H9 (cell line): ENCODE results near the gene NAALADL1. TPM values are rescaled to one million over a fixed set of nuclear protein-coding genes. Genes with fewer than 3 reads are reported as not detected.

ENCODE experiments used
- DNase-seq: peaks from one replicate; pipeline ENCODE4 v3.0.0-alpha.2; 2017
- H2AFZ ChIP-seq: one replicate; pipeline ENCODE4 v1.6.1; 2013; ENCODE audit warnings: mild to moderate bottlenecking, low read length, control low read depth, moderate library complexity
- H2AK5ac ChIP-seq: 2 replicates; pipeline ENCODE4 v1.6.1; 2013; ENCODE audit warnings: low read length, control low read depth, mixed read lengths; ENCODE audit not compliant: insufficient read length
- H2BK120ac ChIP-seq: one replicate; pipeline ENCODE4 v1.6.1; 2013; ENCODE audit warnings: low read depth, mild to moderate bottlenecking, low read length, control low read depth, inconsistent platforms; ENCODE audit not compliant: poor library complexity, severe bottlenecking
- H2BK12ac ChIP-seq: 2 replicates; pipeline ENCODE4 v1.6.1; 2013; ENCODE audit warnings: low read length, control low read depth, mixed read lengths, low read depth; ENCODE audit not compliant: insufficient read length
- H2BK15ac ChIP-seq: 2 replicates; pipeline ENCODE4 v1.6.1; 2013; ENCODE audit warnings: low read depth, low read length, control low read depth
- H2BK20ac ChIP-seq: one replicate; pipeline ENCODE4 v1.6.1; 2013; ENCODE audit warnings: low read depth, mild to moderate bottlenecking, low read length, control low read depth, inconsistent platforms; ENCODE audit not compliant: poor library complexity, severe bottlenecking
- H2BK5ac ChIP-seq: 2 replicates; pipeline ENCODE4 v1.6.1; 2013; ENCODE audit warnings: low read length, control low read depth, mixed read lengths; ENCODE audit not compliant: insufficient read length
- H3K14ac ChIP-seq: 2 replicates; pipeline ENCODE4 v1.6.1; 2013; ENCODE audit warnings: low read length, control low read depth; ENCODE audit not compliant: insufficient read depth
- H3K18ac ChIP-seq: 2 replicates; pipeline ENCODE4 v1.6.1; 2013; ENCODE audit warnings: low read depth, mild to moderate bottlenecking, mixed read lengths, low read length, control low read depth; ENCODE audit not compliant: insufficient read length
- H3K23ac ChIP-seq: 2 replicates; pipeline ENCODE4 v1.6.1; 2013; ENCODE audit warnings: low read length, control low read depth, mixed read lengths, low read depth; ENCODE audit not compliant: insufficient read length
- H3K23me2 ChIP-seq: 2 replicates; pipeline ENCODE4 v1.6.1; 2013; ENCODE audit warnings: low read depth, mild to moderate bottlenecking, mixed read lengths, low read length, control low read depth; ENCODE audit not compliant: insufficient read length, poor library complexity, severe bottlenecking
- H3K27ac ChIP-seq: 2 replicates; pipeline ENCODE4 v1.5.1; 2013; ENCODE audit warnings: low read length, control low read depth, mixed read lengths, low read depth; ENCODE audit not compliant: insufficient read length
- H3K27me3 ChIP-seq: 2 replicates; pipeline ENCODE4 v1.6.1; 2013; ENCODE audit warnings: low read length, control low read depth, inconsistent platforms; ENCODE audit not compliant: insufficient read depth
- H3K4ac ChIP-seq: 2 replicates; pipeline ENCODE4 v1.6.1; 2013; ENCODE audit warnings: low read depth, mild to moderate bottlenecking, control low read depth, inconsistent platforms, low read length, moderate library complexity
- H3K4me1 ChIP-seq: 2 replicates; pipeline ENCODE4 v1.6.1; 2013; ENCODE audit warnings: low read length, control low read depth, inconsistent platforms; ENCODE audit not compliant: insufficient read depth
- H3K4me2 ChIP-seq: 2 replicates; pipeline ENCODE4 v1.6.1; 2013; ENCODE audit warnings: low read length, control low read depth, mixed read lengths; ENCODE audit not compliant: insufficient read length, insufficient read depth
- H3K56ac ChIP-seq: 2 replicates; pipeline ENCODE4 v1.6.1; 2013; ENCODE audit warnings: low read depth, mild to moderate bottlenecking, mixed read lengths, low read length, control low read depth; ENCODE audit not compliant: insufficient read length
- H3K79me1 ChIP-seq: 2 replicates; pipeline ENCODE4 v1.6.1; 2013; ENCODE audit warnings: low read depth, mild to moderate bottlenecking, moderate library complexity, low read length, control low read depth, inconsistent platforms; ENCODE audit not compliant: insufficient read depth, poor library complexity, severe bottlenecking
- H3K79me2 ChIP-seq: 2 replicates; pipeline ENCODE4 v1.6.1; 2013; ENCODE audit warnings: low read length, control low read depth, inconsistent platforms; ENCODE audit not compliant: insufficient read depth
- H3K9ac ChIP-seq: 2 replicates; pipeline ENCODE4 v1.6.1; 2013; ENCODE audit warnings: low read length, control low read depth, mixed read lengths; ENCODE audit not compliant: insufficient read length; ENCODE audit errors: extremely low read depth
- H3K9me3 ChIP-seq: one replicate; pipeline ENCODE4 v1.6.1; 2013; ENCODE audit warnings: low read depth, low read length, inconsistent platforms; ENCODE audit not compliant: control insufficient read depth
- H3T11ph ChIP-seq: one replicate; pipeline ENCODE4 v1.6.1; 2013; ENCODE audit warnings: mild to moderate bottlenecking, low read length, control low read depth, inconsistent platforms
- H4K20me1 ChIP-seq: one replicate; pipeline ENCODE4 v1.6.1; 2013; ENCODE audit not compliant: control insufficient read depth, insufficient read length, insufficient read depth
- H4K5ac ChIP-seq: 2 replicates; pipeline ENCODE4 v1.6.1; 2013; ENCODE audit warnings: low read depth, mild to moderate bottlenecking, mixed read lengths, low read length, control low read depth; ENCODE audit not compliant: insufficient read length
- H4K8ac ChIP-seq: replicated peaks from 2 replicates; pipeline ENCODE4 v1.6.1; 2013; ENCODE audit warnings: low read length, control low read depth, mixed read lengths, low read depth; ENCODE audit not compliant: insufficient read length
- H4K91ac ChIP-seq: 2 replicates; pipeline ENCODE4 v1.6.1; 2013; ENCODE audit warnings: low read depth, mild to moderate bottlenecking, moderate library complexity, mixed read lengths, low read length, control low read depth; ENCODE audit not compliant: insufficient read length
- H3K27ac Mint-ChIP-seq, 3 experiments: 2 replicates in 2 of 3; 3 replicates in 1 of 3; pipeline ENCODE4 v1.8.0; 2020 to 2021; ENCODE audit warnings: mixed read lengths in 3 of 3, mild to moderate bottlenecking in 1 of 3, moderate library complexity in 1 of 3
- H3K27me3 Mint-ChIP-seq: 2 replicates; pipeline ENCODE4 v1.8.0; 2021; ENCODE audit warnings: low read depth, mild to moderate bottlenecking, moderate library complexity, mixed read lengths
- H3K36me3 Mint-ChIP-seq, 3 experiments: 2 replicates in 2 of 3; 3 replicates in 1 of 3; pipeline ENCODE4 v1.8.0; 2020 to 2021; ENCODE audit warnings: low read depth in 3 of 3, mixed read lengths in 3 of 3; ENCODE audit not compliant: insufficient read depth in 1 of 3
- H3K4me1 Mint-ChIP-seq, 2 experiments: 2 replicates each; pipeline ENCODE4 v1.8.0; 2020; ENCODE audit warnings: mixed read lengths in 2 of 2
- H3K4me3 Mint-ChIP-seq, 2 experiments: 2 replicates in 1 of 2; 3 replicates in 1 of 2; pipeline ENCODE4 v1.8.0; 2020 to 2021; ENCODE audit warnings: mild to moderate bottlenecking in 2 of 2, mixed read lengths in 2 of 2, moderate library complexity in 1 of 2
- H3K9me3 Mint-ChIP-seq, 2 experiments: 2 replicates in 1 of 2; 3 replicates in 1 of 2; pipeline ENCODE4 v1.8.0; 2020; ENCODE audit warnings: mild to moderate bottlenecking in 2 of 2, mixed read lengths in 2 of 2, moderate library complexity in 1 of 2
- CTCF ChIP-seq: fragments of 200-600 bp; sonication (generic); conservative IDR thresholded peaks from 3 replicates; pipeline ENCODE4 v1.8.0; 2021; ENCODE audit warnings: antibody characterized with exemption, mild to moderate bottlenecking
- WGBS: extraction: QIAGEN DNeasy Blood & Tissue Kit; methylation state at CpG from one replicate; pipeline ENCODE4 v1.1.7; 2013; ENCODE audit warnings: missing lambda C conversion rate, low lambda C conversion rate, mixed read lengths; ENCODE audit not compliant: insufficient read length; ENCODE audit errors: extremely low coverage; 5-methylcytosine and 5-hydroxymethylcytosine counted together
- total RNA-seq: library from RNA; stranded (reverse); gene quantifications from 2 replicates; pipeline ENCODE4 v1.2.1, GENCODE V29; 2021

The NAALADL1 gene
- total RNA-seq, 1 experiment from 2014 or later = 1.0 TPM

GRCh38 chr11:65034423-65034822 lies 23.9 kb downstream of the NAALADL1 start:
- no peak for TF ChIP-seq CTCF
- Mint-ChIP-seq H3K9me3 (no peaks in the 10 kb centered on the region), H3K4me1 (no peaks in the 10 kb centered on the region)

More at GRCh38 chr11:65034423-65034822, 23.9 kb downstream of the NAALADL1 start:
- H4K20me1 ChIP-seq = no peaks in the 10 kb centered on the region
- H4K91ac ChIP-seq = no peak overlapping the region
- DNase-seq = no peak
- no peak overlapping the region for H4K8ac ChIP-seq
- no peak overlapping the region for H4K5ac ChIP-seq
- H2BK15ac ChIP-seq = no peak overlapping the region
- no peak overlapping the region for H2BK12ac ChIP-seq
- WGBS = no CpG with 5 or more reads among the region's 2 CpGs
- no peak overlapping the region for H3K4me3 Mint-ChIP-seq
- H3K23ac ChIP-seq = no peak overlapping the region
- H2AFZ ChIP-seq = no peak overlapping the region
- no peak overlapping the region for H3K18ac ChIP-seq
- no peak overlapping the region for H3K4me2 ChIP-seq
- H3K79me2 ChIP-seq = no peaks in the 10 kb centered on the region
- no peak overlapping the region for H2AK5ac ChIP-seq
- H3T11ph ChIP-seq = no peak overlapping the region
- no peak overlapping the region for H3K4ac ChIP-seq
- peaks cover 0 to 28% (median 4%) of the 10 kb centered on the region in 3 experiments; a peak in 3 of 7 replicates for H3K36me3 Mint-ChIP-seq
- H3K27ac Mint-ChIP-seq = no peak overlapping the region
- H2BK120ac ChIP-seq = no peak overlapping the region
- H3K9ac ChIP-seq = no peak overlapping the region
- H3K23me2 ChIP-seq = no peaks in the 10 kb centered on the region
- H2BK5ac ChIP-seq = no peak overlapping the region
- no peak overlapping the region for H3K56ac ChIP-seq
- H3K27me3 ChIP-seq = no peaks in the 10 kb centered on the region
- no peaks in the 10 kb centered on the region for H3K79me1 ChIP-seq
- no peak overlapping the region for H3K14ac ChIP-seq
- no peaks in the 10 kb centered on the region for H3K27me3 Mint-ChIP-seq
- H3K9me3 ChIP-seq = no peaks in the 10 kb centered on the region
- no peak overlapping the region for H3K27ac ChIP-seq
- H3K4me1 ChIP-seq = no peaks in the 10 kb centered on the region
- no peak overlapping the region for H2BK20ac ChIP-seq
